ENCODE data around the gene PTPRH.

PTPRH gene

GRCh38 chr19:55133639-55134444, 75.5 kb downstream of the PTPRH start:
- DNase-seq (ENCODE audit: low read depth in 2 of 2): no peak

GRCh38 chr19:55132453-55133129, 76.7 kb downstream of the PTPRH start:
- DNase-seq (ENCODE audit: low read depth in 2 of 2): no peak

DNA sequence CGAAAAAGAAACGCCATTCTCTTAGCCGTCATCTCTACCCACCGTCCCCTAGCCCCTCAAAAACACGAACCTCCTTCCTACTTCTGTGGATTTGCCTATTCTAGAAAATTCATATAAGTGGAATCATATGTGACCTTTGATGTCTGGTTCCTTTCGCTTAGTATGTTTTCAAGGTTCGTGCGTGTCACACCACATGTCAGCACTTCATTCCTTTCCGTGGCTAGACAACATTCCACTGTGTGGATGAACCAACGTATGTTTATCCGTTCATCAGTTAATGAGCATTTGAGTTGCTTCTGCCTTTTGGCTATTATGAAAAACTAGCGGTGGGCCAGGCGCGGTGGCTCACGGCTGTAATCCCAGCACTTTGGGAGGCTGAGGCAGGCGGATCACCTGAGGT, 77.9 kb downstream of the PTPRH start:
- no peak for DNase-seq (ENCODE audit: low read depth in 2 of 2)
